Left renal cortex interstitium (tissue), 4 donors: ENCODE results near the gene ZP1. TPM values are rescaled to one million over a fixed set of nuclear protein-coding genes. Genes with fewer than 3 reads are reported as not detected.
A peak's percentile ranks its signal among the peaks of the same experiment; 100 is the strongest.
"Not testable (repeated sequence)": the region's sequence is repeated elsewhere in the genome, so short reads cannot be mapped to it uniquely, and the experiment has no call there.

ENCODE experiments used
- DNase-seq, 4 donors: peaks; one replicate each; pipeline ENCODE4 v3.0.0-alpha.2; 2013; ENCODE audit warnings: low read depth in 4 of 4, low spot score in 2 of 4, missing footprints in 1 of 4
- polyA plus RNA-seq, 4 donors: library from polyadenylated mRNA; unstranded; fragments of 120-200 nt; gene quantifications; one replicate each; pipeline ENCODE4 v1.2.1, GENCODE V29; 2013; ENCODE audit not compliant: insufficient read length in 4 of 4

Gene ZP1
- polyA plus RNA-seq, 4 donors = 0.22 TPM; not detected in 3

DNA sequence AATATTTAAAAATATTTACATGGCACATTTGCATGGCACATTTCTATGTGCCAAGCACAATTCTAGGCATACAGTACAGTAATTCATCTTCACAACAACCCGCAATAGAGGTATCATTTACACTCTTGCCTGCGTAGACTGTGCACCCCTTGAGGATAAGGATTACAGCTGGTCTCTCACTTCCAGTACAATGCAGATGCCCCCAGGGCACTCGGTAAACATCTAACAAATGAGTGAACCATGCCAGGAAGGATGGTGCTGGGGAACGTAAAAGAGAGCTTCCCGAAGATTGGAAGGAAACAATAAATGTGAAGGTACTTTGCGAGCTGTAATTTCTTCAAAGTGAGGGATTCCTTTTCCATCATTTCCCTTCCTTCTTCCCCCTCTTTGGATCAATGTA lies 37.7 kb downstream of the ZP1 start:
- DNase-seq = no peak

DNA sequence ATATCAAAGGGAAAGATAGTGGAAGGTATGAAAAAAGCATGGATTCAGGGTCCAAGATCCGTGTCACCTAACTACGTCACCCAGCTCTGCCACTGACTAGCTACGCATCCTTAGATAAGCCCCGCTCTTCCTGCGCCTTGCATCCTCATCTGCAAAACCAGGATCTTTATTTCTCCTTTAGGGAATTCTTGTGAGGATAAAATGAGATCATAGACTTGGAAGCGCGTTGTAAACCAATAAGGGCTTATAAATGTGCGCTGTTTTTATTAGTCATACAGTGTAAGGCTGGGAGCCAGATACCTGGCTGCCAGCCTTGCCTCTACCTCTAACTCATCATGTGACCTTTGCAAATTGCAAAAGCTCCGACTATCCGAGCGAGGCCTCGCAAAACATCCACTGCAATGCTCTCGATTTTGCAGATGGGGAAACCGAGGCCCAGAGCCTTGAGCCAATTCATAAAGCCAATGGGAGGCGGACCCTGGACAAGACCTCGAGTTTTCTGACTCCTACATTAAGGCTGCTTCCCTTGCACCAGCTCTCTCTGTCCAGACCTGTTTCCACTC lies 38.3 kb downstream of the ZP1 start:
- no peak for DNase-seq

DNA sequence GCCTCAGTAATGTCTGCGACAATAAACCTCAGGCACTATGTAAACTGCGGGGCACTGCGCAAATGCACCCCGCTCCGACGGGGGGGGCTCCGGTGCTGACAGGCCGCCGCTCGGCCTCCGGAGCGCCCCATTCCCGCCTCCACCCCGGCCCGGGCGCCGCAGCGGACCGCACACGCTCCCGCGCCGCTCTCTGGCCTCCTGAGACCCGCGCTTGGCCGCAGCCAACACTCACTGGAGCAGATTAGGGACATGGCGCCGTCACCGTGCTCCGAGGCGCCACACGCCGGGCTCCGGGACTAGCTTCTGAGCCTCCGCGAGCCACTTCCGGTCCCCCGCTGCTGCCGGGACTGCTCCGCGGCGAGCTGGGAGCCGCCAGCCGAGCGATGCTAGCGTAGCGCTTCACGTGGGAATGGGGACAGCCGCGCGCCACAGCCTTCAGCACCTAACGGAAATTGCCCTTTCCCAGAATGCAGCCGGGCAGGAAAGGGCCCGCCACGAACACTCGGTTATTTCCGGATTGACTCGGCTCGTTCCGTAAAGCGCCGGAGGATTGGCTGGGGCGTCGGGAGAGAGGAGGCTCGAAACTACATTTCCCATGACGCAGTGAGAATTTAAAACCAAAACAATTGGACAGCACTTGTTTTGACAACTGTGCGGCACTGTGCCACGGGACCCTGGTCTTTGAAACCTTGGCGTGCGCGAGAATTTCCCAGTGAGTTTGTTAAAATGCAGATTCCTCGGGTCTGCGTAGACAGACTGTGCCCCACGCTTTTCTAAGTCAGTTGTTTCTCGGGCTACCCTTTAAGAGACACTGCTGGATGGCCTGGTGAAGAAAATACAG lies 39.0 kb downstream of the ZP1 start, which contains the start of gene PRPF19:
Gene PRPF19, minus strand, starts transcription at position 454 of the 841 bp plus-strand sequence. Its CDS starts 203 bp downstream, at position 251.
- DNase-seq = peak; percentile 91 to 98 (median 92)

DNA sequence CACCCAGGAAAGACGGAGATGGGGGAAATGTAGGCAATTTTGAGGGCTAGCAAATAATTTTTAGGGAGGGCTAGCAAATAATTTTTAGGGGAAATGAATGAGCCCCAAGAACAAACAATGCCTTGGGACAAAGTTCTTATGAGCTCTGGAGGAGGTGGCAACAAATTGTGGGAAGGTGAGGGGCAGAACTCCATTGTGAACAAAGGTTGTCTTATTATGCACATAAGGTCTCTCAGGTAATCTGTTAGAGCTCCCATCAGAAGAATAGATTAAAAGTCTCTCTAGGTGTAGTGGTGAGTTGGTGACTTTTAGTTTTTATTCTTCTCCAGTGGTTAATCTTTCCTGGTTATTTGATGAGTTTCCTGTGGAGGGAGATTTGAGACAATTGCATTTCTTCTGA lies 41.5 kb downstream of the ZP1 start:
- DNase-seq = no peak

DNA sequence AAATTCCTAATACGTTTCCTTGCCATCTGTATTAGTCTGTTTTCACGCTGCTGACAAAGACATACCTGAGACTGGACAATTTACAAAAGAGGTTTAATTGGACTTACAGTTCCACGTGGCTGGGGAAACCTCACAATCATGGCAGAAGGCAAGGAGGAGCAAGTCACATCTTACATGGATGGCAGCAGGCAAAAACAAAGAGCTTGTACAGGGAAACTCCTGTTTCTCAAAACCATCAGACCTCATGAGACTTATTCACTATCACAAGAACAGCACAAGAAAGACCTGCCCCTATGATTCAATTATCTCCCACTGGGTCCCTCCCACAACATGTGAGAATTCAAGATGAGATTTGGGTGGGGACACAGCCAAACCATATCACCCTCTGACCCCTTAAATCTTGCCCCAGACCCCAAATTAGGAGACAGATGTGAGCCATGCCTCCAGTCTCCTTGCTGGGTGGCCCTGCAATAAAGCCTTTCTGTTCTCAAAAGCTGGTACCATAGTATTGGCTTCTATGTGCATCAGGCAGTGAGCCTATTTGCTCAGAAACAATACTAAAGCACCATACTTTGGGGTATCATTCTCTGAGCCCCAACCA lies 42.4 kb downstream of the ZP1 start:
- not testable (repeated sequence) for DNase-seq

DNA sequence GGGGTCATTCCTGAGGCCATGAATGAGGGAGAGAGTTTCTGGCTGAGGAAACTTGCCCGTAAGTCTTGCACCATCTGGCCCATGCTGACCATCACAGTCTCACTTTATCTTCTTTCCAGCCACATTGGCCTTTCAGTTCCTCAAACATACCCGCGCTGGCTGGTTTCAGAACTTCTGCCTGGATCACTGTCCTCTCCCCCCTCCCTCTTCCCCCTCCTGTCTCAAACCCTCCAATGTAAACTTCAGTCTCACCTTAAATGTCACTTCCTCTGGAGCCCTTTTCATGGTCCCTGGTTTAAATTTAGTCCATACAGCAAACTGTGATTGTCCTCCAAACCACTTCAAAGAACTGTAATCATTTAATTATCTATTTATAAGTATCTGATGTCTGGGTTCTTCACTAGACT lies 42.9 kb downstream of the ZP1 start:
- DNase-seq = no peak

DNA sequence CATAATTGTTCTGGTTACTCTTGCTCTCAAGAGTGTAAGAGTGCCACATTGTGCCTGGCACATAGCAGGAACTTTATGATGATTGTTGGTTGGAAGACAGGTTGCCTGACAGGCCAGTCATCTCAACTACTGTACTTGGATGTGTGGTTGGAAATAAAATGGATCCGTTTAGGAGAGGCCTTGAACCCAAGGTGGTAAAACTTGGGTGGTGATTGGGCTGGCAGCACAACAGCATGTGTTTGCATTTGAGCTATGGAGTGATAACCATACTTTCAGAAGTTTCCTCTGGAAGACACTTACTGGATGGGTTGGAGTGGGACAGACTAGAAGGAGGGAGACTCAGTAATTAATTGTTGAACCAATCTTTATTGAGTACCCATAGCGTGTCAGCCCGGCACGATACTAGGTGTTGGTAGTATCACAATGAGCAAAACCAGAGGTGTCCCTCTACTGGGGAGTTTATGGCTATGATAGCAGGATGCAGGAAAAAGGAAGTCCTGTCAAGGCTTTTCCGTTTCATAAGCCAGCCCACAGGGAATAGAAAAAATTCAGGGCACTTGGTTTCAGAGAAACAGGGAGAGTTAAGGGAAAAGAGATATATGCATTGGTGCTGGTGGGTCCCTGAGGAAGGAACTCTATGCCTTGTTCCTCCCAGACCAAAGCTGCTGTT lies 43.5 kb downstream of the ZP1 start:
- DNase-seq = no peak

DNA sequence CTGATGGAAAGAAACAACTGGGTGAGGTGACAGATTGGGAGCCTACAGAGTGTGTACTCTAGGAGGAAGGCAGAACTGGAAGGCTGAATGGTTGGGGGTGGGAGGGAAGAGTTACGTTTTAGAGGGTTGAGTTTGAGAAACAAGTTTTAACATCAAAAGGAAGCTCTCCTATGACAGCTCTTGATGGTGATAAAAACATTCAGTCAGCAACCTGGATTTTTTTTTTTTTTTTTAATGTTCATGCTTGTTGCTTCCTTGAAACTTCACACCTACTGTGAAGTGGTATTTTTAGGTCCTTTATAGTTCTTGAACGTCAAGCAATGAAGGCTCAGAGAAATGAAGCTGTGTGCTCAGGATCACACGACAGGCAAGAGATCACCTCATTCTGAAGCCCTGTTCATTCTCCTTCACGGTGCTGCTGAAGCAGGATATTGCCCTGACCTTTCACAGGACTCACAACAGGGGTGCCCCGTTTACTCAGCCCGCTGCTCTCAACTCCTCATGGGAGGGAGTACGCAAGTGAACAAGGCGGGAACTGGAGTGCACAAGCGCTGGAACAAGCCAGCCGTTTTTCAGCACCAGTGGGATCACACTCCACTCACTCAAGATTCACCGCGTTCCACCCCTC lies 45.0 kb downstream of the ZP1 start:
- DNase-seq = no peak

DNA sequence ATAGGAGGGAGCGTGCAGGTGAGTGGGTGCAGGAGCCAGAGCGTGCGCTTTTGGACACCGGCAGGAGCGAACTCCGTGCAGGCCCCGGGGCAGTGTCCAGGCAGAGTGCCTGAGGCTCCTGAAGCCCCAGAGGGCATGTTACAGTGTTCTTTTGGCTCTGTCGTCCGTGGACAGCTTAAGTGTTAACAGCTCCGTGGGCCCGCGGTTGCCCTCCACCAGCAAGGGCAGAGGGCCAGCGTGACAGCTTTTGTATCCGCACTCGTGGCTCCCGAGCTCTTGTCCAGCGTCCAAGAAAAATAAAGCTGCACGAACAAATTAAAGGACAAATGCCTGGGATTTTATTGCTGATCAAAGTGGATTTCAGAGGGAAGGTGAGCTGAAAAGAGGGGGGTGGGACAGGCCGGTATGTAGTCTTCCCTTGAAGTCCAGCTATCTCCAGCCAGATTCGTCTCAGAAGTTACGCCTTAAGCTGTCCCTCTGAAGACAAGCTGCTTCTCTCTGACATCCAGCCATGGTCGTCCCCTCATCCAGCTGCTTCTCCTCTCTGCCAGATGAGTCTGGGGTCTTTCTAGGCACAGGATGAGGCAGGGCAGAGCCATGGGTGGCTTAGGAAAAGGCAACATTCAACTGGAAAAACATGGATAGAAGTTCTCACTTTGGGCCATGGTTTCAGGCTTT lies 45.6 kb downstream of the ZP1 start:
- no peak for DNase-seq

DNA sequence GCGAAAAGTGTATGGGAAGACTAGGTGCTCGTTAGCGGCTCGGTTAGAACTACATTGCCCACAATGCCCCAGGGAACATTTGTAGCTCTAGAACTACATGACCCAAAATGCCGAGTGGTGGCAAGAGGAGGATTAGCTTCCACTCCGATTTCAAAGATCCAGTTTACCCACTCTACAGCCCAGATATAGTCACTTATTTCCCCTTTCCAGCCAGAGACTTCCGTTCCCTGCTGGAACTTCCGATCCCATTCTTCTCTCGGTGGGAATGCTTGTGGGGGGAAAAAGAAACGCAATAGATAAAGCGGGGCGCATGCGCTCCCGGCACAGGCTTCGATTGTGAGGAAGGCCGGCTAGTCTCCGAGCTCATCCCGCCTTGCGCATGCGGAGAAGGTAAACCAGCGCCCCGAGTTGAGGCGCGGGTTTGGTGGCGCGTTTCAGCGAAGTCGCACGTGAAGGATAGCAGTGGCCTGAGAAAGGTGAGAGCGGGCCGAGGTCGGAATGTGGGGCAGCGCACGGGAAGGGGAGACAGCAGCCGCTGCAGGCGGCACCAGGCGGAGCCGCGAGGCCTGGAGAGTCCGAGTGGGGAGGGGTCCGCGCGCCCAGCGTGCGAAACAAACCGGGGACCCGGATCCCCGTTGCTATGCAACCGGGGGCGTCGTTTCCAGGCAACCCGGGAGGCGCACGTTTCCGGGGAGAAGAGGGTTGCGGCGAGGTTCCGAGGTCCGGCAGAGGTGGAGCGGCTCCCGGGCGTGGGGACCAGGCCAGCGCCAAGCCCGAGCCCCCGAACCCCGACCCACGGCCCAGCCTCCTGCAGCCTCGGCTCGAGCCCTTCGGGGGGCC lies 46.7 kb downstream of the ZP1 start, which contains the start of gene TMEM109:
Gene TMEM109, plus strand, starts transcription at position 366 of the 840 bp plus-strand sequence. CDS start 5,536 bp downstream, outside the sequence.
- DNase-seq = peak; percentile 81 to 96 (median 84)

DNA sequence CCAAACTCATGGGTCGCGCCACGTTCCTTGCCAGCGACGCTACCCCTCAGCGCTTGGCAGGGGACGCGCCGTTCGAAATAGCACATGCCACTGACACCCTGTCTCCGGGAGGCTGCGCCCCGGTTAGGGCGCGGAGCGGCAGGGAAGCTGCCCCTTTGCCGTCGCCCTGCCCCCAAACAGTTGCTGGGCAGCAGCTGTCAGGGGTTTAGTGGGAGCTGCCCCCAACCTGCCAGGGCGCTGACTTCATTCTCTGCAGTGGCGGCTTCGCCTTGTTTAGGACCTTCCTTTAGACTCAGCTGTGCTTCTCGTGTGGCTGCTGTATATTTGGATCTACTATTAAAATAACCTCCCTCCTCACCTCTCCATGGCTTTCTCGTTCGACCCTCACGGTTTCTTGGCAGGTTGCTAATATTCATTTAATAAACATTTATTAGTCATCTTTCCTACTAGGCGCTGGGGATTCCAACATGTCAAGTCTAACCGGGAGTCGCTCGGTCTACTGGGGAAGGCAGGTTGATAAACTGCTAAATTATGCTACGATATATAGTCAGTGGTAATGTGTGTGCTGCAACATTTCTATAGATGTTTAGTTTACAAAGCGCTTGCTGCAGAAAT lies 47.4 kb downstream of the ZP1 start:
- no peak for DNase-seq

DNA sequence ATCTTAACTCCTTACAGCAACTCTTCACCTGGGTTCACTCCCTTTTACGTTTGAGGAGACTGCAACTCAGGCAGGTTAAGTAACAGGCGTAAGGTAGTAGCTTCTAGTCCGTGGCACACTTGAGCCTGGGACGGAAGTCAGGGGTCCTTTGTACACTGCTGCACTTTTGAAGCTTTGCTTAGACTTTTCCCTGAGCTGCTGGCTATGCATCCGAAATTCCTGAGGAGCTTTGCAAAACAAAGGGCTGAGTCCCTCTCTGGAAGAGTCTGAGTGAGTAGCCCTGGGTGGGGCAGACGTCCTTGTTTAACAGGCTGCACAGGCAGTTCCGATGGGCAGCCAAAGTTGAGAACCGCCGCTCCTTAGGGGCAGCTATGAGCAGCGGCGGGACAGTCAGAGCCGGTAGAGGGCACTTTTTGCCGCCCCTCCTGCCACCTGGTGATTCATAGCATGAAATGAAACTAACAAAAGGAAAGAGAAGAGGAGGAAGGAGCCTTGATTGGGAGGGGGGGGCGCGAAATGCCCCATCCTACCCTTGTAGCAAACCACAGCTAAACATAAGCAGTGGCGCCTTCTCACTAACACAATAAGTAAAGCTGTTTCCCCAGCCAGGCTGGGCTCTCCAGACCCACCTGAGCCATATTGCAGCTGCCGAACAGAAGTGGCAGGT lies 48.0 kb downstream of the ZP1 start:
- DNase-seq = peak in 2 of 4 donors; percentile 42 to 45

DNA sequence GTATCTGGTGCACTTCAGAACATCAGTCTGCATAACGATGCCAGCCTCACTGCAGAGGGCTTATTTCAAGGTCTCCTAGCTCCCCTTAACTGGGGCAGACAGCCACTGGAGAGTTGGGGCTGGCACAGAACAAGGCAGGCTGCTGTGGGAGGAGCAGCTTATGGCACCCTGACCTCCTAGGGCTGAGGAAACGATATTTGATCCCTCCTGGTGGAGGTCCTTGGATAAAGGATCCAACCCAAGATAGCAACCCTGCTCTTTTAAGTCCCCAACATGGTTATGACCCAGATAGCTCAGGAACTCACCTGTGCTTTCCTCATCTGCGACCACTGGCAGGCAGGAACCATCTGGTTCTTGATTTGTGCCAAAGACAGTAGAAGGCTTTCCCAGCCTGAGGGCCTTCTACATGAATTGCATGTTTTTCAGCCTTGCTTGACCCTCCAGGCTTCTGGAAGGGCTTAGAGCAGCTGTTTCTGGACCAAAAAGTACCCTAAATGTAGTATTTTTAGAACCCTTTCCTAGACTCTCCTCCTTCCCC lies 49.4 kb downstream of the ZP1 start:
- DNase-seq = no peak

DNA sequence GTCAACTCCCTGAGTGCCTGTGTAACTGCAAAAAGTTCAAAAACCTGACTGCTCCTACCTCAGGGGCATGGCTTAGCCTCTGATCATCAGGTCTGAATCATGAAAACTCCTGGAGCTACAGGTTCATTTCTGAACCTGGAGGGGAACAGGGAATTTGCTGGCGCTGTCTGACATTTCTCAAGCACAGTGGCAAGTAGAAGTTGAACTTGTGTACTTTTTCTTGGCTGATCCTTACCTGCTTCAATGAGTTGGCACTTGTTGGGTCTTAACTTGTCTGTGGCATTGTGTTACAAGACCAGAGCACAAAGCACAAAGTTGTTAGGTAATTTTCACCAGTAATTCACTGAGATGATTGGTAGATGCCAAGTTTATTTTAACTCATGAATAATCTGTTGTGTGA lies 49.9 kb downstream of the ZP1 start:
- no peak for DNase-seq

DNA sequence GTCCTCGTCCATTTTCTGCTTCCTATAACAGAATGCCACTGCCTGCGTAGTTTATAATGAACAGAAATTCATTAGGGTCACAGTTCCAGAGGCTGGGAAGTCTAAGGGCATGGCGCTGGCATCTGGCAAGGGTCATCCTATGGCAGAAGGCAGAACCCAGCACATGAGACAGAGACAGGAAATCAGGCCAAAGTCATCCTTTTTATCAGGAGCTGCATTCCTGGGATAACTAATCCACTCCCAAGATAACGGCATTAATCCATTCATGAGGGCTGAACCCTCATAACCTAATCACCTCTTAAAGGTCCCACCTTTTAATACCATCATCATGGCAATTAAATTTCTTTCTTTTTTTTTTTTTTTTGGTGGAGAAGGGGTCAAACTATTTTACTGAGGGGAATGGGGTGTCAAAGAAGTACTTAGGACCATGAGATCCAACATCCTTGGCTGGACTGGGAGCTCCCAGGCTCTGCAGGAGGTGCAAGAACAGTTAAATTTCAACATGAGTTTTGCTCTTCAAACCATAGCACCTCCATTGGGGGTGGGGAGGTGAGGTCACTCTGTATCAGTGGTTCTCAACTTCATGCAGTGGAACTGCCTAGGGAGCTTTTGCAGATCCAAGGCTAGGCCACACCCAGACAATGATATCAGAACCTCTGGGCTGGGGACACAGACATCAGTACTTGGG lies 51.1 kb downstream of the ZP1 start:
- DNase-seq = no peak

DNA sequence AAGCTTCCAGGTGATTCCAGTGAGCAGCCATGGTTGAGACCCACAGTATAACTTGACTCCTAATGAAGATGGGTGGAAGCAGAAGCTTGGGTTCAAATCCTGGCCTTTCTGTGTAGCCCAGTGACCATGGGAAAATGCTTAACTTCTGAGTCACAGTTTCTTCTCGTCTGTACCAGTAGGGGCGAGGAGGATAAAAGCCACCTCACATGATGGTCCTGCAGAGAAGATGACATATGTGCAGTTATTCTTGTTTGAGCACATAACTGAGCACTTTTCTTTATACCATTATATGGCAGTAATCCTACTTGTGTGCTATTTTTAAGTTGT lies 51.6 kb downstream of the ZP1 start:
- no peak for DNase-seq

DNA sequence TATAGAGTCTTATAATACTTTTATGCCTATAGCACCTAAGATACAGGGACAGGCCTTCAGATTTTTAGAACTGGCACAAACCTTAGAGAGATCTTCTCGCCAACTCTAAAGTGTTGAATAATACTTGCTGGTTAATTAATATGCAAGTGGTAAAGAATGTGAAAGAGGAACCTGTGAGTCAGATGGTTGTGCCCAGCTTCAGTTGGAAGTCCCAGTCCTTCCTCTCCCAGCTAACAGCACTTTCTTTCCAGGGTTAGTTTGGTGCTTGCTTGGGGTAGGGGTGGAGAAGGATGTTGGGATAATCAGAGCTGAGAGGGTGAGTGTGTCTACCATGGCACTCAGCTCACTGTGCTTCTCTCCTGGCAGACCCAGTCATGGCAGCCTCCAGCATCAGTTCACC lies 52.0 kb downstream of the ZP1 start:
- no peak for DNase-seq
